Fibroblast of villous mesenchyme (primary cell): ENCODE results near the gene GPR39. TPM values are rescaled to one million over a fixed set of nuclear protein-coding genes. Genes with fewer than 3 reads are reported as not detected.

Experiments
- DNase-seq: peaks from one replicate; pipeline ENCODE4 v3.0.0-alpha.2; 2010; ENCODE audit warnings: low read depth
- H3K4me3 ChIP-seq: 2 replicates; pipeline ENCODE4 v1.5.1; 2011; ENCODE audit warnings: low read depth, mild to moderate bottlenecking, low read length
- total RNA-seq: library from RNA; depleted of rRNA; stranded (reverse); fragments of >200 nt; gene quantifications from 2 replicates; pipeline ENCODE4 v1.2.3, GENCODE V29; 2012
- TF ChIP-seq, protein P1 (sequence below): IDR thresholded peaks from 2 replicates; pipeline ENCODE4 v1.5.1; 2012; ENCODE audit warnings: low read depth, mild to moderate bottlenecking, low read length; ENCODE audit not compliant: insufficient read depth

The GPR39 gene
- total RNA-seq, 1 donor, result 5.6 TPM

DNA sequence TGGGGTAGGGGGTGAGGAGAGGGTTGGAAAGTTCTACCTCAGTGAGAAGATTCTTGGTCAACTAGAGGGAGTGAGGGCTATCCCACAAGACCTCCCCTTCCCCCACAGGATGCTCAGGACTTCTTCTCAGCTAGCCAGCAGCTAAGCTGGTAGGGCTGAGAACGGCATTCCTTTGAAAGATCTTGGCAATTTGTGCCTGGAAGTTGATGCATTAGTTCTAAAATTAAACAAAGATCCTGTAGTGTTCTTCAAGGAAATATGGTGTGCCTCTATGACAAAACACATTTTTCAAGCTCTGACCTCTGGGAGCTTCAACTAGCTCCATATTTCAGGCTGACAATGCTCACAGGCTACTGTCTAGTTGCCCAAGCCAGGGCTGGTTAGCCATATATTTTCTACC is 251.1 kb downstream of the GPR39 start:
- H3K4me3 ChIP-seq, result no peak overlapping the region
- DNase-seq, result no peak
- TF ChIP-seq, protein P1, sequence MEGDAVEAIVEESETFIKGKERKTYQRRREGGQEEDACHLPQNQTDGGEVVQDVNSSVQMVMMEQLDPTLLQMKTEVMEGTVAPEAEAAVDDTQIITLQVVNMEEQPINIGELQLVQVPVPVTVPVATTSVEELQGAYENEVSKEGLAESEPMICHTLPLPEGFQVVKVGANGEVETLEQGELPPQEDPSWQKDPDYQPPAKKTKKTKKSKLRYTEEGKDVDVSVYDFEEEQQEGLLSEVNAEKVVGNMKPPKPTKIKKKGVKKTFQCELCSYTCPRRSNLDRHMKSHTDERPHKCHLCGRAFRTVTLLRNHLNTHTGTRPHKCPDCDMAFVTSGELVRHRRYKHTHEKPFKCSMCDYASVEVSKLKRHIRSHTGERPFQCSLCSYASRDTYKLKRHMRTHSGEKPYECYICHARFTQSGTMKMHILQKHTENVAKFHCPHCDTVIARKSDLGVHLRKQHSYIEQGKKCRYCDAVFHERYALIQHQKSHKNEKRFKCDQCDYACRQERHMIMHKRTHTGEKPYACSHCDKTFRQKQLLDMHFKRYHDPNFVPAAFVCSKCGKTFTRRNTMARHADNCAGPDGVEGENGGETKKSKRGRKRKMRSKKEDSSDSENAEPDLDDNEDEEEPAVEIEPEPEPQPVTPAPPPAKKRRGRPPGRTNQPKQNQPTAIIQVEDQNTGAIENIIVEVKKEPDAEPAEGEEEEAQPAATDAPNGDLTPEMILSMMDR, result no peak

DNA sequence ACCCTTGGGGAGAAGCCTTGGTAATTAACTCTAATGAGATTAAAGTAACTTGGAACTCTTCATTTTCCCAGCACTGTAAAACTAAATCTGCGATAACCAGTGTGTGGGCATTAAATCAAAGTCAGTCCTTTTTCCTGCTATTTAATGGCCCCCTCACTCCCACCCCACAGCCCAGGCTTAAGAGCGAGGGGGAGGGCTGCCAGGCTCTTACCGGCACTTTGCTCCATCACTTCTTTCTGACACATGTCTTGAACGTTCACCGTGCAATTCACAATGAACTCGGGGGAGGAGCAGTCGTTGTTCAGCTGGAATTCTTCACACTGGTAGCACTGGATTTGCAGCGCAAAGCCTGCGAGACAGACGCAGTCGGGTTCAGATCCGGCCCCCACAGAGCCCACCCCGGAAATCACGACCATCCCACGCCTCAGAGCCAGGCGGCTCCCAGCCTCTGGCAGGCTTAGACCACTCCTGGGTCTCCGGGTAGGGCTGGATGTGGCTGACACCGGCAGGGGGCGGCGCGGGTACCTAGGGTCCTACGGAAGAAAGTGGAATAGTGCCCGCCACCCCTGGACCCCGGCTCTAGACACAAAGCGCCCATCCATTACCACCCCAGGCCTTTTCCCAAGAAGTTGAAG is 251.7 kb downstream of the GPR39 start:
- TF ChIP-seq, protein P1, result peak; percentile 20
- H3K4me3 ChIP-seq, result no peak overlapping the region
- no peak for DNase-seq

DNA sequence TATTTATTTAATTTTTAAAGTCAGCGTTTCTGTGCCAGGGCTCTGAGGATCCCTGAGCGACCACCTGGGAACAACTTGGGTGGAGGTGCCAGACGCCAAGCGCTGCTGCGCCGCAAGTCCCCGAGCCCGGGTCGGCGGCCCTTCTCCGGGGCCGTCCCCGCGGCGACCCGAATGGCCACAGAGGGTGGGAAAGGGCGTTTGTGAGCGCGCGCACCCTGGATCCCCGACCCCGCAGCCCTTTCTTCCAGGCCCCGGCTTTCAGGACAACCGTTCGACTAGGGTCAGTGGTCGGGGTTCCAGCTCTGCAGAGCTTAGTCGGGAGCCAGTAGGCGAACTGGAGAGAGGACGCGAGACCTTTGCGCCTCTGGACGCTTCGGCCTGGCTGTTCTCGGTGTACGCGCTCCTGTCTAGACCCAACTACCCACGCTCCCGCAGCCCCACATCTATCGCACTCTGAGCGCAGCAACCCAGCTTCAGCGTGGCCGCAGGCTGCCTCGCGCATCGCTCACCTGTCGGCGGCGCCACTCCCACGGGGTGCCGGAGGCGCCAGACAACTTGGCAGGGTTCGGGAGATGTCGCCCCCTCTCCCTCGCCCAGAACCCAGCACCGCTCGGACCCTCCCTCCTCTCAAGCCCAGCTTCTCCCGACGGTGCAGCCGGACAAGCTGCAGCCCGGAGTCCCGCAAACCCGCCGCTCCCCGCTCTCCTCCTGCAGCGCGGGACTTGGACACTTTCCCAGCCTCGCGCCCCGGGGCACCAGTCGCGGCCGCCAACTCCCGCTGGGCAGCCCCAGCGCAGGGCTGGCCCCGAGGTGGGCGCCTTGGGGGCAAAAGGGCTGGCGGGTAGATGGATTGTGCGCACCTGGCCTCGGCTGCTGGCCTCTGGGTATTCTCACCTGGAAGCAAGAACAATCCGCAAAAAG is 252.6 kb downstream of the GPR39 start:
- peak overlapping the region; percentile 47 for H3K4me3 ChIP-seq
- DNase-seq, result no peak
- TF ChIP-seq, protein P1, result no peak

DNA sequence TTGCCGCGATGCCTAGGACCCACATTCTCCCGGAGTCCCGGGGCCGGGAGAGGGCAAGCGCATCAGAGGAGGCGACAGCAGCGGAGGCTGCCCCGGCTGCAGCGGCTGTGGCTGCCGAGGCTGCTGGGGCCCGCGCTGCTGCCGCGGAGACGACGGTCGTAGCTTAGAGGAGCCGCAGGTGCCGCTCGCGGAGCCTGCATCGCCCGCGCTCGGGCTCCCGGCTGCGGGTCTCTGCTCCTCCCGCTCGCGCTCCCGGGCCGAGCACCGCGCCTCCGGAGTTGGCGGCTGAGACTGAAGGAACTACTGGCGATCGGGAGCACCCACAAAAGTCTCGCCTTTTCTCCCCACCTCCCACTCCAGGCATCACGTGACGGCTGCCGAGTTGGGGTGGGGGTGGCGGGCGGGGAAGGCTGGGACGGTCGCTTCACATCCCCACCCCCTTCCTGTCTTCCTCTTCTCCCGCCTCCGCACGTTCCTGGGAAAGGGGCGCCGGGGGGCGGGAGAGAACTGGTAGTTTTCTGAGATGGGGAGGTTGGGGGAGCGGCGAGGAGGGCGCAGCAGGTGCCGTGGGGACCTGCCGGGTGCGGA is 253.4 kb downstream of the GPR39 start, which contains the start of gene LYPD1:
Gene LYPD1, minus strand, starts transcription at position 298 of the 588 bp plus-strand sequence. Its CDS starts 273 bp downstream, at position 25.
- no peak for DNase-seq
- peak within 1 kb of the TSS; percentile 47 for H3K4me3 ChIP-seq

DNA sequence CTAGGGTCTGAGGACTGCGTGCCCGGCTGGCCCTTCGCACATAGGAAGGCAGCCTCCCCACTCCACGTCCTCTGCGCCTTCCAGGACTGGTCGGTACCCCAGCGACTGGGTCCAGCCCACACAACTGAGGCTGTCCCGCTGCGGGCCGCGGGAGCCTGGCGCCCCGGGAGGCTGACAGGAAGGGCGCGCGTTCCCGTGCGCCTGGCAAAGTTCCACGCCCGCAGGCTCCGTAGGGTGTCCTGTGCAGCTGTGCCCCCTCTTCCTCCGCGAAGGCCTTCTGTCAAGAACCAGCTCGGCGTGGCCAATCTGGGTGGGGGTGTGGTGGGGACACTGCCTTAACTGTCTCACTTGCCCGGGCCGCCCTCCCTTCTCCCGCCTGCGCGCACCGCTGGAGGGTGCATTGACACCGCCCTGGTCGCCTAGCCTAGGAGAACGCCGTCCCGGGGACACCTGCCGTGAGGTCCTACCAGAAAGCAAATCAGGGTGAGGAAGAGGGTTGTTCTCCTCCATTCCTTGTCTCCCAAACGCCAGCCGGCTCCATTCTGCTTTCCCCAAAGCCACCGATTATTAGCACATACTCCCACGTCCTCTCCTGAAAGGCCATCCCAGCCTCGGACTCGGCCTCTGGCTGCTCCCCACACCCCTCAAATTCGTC is 254.0 kb downstream of the GPR39 start:
- TF ChIP-seq, protein P1, result no peak
- peak overlapping the region; percentile 47 for H3K4me3 ChIP-seq
- DNase-seq, result no peak

More for the DNA sequence above, 253.4 kb downstream of the GPR39 start, which contains the start of gene LYPD1:
- TF ChIP-seq, protein P1, result no peak

DNA sequence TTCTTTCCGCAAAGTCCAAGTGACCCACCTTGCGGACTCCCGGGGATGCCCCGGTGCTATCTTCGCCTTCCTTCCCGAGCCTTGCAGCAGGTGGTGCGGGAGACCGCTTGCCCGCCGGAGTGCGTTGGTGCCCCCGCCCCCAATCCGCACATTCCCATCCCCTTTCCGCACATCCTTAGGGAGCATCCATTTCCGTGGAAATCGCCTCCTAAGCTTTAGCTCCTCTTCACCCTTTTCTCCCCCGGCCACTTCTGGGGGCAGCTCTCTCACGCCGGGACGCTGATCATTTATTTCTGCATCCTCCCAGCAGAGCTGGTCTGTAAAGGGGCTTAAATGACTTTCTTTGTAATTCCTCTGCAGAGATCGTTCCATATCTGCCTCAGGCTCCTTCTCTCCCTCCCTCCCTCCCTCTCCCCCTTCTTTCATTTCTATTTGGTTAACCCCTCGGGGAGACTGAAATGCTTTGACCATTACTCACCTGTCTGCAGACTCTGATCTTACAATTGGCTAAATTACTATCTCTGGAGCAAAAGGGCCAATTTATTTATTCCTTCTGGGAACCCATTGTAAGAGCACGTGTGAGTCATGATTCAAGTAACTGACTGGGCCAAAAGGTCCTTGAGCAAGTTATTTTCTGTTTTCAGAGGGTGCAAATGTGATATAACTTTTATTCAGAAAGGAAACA is 254.7 kb downstream of the GPR39 start:
- TF ChIP-seq, protein P1, result no peak
- H3K4me3 ChIP-seq, result peak overlapping the region; percentile 47

More for the DNA sequence above, 254.7 kb downstream of the GPR39 start:
- peak; percentile 41 for DNase-seq
